Activated CD4-positive, alpha-beta T cell treated with anti-CD3 and anti-CD28 coated beads, Interleukin-2, amount 50 U/mL, for 4 hours (primary cell): Measurements from ENCODE around the gene DBR1.

Experiments used
- DNase-seq, 2 experiments: peaks; one replicate each; pipeline ENCODE4 v3.0.0-alpha.2; 2020

The DBR1 gene, protein sequence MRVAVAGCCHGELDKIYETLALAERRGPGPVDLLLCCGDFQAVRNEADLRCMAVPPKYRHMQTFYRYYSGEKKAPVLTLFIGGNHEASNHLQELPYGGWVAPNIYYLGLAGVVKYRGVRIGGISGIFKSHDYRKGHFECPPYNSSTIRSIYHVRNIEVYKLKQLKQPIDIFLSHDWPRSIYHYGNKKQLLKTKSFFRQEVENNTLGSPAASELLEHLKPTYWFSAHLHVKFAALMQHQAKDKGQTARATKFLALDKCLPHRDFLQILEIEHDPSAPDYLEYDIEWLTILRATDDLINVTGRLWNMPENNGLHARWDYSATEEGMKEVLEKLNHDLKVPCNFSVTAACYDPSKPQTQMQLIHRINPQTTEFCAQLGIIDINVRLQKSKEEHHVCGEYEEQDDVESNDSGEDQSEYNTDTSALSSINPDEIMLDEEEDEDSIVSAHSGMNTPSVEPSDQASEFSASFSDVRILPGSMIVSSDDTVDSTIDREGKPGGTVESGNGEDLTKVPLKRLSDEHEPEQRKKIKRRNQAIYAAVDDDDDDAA

DNA sequence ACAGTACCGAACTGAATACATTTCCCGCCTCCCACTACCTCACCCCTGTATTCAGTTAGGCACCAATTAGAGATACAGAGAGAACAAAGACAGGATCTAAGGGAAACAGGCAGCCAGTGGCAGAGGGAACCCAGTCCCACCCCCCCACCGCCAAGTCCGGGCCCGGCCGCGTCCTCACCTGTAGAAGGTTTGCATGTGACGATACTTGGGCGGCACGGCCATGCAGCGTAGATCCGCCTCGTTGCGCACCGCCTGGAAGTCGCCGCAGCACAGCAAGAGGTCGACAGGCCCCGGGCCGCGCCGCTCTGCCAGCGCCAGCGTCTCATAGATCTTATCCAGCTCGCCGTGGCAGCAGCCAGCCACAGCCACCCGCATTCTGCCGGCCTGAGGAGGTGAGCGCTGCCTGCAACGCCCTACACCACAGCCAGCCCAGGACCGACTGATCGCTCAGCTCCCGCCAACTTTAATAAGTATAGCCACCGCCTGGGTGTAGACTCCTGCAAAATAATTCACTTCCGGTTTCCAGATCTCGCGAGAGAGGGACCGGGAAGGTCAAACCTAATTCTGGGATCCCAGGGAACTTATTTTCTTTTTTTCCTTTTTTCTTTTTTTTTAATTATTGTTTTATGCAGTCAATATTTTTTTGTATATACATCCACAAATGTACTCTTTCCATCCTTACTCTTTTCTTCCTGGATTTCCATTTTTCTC, at the start of gene DBR1:
TSS of gene DBR1 (minus strand) at position 501 of the 711 bp plus-strand sequence. CDS start at position 375, 126 bp downstream.
- peak; percentile 66 for DNase-seq

DNA sequence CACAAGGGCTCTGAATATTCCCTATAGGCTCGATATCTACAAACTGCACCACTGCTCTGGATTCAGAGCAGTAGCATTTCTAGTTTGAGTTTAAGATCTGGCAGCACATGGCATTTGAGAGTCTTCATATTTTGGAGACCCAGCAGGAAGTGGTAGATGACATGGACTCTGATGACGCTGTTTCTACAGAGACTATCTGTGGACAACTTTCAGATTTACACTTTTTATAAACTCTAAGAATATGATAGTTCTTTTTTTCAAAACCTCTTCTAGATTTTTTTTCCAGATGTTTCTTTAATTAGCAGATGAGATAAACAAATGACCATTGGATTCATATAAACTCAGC, 48.2 kb upstream of the DBR1 start:
- no peak for DNase-seq

DNA sequence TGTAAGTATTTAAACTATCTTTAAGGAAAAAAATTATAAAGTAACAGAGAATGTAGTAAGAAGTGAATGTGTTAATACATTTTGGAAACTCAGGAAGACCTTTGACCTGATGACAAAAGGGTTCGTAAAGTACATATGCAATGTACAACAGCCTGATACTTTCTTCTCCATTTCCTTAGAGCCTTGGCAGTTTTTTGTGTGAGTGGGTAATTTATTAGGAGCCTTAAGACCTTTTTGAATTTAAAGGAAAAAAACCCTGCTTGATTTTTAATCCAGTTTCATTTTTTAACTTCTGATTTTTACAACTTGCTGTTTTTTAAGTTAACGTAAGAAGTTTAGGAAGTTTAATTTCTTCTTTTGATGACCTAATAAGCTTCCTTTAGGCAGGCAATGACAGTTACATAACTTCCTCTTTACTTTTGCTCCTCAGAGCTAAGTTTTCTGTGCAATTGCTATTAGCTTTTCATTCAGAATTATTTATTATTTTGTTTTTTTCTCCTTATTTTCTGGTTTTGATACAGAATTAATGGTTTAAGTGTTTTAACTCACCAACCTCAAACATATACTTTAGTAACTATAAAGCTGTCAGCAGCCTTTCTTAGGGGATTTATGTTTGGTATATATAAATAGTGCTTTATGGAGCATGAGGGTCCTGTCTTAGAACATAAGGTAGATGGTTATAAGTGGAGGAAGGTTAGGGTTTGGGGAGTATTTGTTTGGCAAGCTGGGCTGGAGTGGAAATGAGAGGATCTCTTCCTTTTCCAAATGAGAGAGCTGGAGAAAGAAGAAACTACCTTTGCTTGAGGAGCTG, 47.6 kb upstream of the DBR1 start:
- DNase-seq, result no peak

DNA sequence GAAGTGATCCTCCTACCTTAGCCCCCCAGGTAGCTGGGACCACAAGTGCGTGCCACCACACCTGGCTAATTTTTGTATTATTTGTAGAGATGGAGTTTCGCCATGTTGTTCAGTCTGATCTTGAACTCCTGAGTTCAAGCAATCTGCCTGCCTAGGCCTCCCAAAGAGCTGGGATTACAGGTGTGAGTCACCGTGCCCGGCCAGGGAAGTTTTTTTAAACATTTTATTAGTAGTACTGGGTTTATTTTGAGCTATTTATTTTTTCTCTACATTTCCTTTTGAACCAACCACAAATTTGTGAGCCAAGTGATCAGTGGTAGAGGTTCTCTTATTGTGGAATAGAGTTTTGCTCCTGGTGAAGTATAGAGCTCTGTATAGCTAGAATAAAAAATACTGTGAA, 46.1 kb upstream of the DBR1 start:
- no peak for DNase-seq

DNA sequence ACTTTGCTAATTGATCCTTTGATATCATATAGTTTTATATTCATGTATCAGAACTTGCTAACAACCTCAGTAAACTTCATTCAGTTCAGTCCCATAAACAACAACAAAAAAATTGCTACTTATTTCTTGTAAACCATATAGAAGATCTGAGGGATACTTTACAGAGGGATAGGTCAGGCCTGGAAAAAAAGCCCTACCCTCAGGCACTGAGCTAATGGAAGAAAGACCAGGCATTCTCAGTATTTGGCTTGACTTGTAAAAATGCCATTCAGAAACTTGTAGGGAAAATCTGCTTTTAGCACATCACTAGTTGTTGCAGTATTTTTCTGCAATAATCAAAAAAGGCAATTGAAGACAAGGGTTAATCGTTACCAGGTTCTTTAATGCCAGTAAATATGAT, 45.5 kb upstream of the DBR1 start:
- no peak for DNase-seq

DNA sequence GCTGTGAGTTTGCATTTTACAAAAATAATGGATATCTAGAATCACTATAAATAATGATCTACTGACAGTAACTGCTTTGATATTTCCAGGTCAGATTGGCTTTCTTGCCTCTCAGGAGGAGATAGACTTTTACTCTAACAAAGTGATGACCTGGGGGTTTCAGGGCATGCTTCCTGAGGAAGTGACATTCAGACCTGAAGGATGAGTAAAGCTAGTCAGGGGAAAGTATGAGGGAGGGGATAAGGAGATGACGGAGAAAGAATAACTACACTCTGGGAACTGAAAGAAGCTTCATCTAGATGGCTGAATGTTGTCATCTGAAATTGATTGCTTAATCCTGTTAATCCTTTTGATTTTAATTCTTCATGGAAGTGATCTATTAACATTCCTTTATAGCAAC, 44.5 kb upstream of the DBR1 start:
- DNase-seq, result no peak

DNA sequence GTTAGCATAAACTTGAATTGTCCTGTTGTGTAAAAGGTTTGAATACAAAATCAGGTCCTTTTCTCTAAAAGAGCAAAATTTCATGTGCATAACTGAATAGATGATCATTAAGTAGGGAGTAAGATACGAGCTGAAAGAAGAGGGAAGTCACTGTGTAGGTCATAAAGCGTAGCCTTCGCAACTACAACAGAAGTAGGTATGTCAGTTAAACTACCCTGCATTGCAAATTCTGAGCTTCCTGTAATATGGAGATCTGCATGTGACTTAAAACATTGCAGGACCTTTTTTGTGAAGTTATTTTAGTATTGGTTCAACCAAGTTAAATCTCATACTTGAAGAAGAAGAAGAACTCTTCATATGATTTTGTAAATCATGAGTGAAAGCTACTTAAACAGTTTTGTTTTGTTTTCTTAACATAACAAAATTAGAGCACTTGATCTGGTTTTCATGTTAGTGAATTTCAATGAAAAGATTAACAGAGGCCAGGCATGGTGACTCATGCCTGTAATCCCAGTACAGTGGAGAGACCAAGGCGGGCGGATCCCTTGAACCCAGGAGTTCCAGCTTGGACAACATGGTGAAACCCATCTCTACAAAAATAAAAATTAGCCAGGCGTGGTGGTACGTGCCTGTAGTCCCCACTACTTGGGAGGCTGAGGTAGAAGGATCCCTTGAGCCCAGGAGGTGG, 38.8 kb upstream of the DBR1 start:
- DNase-seq, result no peak

DNA sequence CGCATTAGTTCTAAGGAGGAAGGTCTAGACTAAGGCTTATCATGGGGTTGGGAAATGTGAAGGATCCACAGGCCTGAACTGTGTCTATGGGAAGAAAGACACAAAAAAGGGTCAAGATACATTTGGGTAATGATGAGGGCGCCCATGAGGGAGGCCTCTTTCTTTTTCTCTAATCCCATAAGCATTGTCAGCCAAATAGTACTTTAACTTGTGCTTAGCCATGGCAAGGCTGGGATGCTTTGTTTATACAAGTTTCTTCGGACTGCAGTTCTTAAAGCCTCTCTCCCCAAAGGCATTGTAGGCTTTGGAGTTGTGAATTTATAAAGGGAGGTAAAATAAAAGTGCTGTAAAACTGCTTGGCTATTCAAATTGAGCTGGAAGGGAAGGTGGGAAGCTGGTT, 35.8 kb upstream of the DBR1 start:
- DNase-seq, result no peak

DNA sequence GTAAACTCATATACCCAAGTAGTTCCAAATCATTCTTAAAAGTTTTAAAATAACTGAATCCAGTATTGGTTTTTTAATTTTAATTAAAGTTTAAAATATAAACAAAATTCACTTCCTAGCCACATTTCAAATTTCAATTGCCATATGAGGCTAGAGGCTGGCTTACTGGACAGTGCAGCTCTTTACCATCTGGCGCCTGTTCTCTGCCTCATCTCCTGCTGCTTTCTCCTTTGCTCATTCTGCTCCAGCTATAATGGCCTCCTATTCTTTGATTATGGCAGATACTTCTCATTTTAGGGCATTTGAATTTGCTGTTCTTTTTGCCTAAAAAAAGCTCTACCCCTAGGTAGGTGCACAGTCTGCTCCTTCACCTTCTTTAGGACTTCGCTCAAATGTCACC, 31.5 kb upstream of the DBR1 start:
- DNase-seq, result no peak

DNA sequence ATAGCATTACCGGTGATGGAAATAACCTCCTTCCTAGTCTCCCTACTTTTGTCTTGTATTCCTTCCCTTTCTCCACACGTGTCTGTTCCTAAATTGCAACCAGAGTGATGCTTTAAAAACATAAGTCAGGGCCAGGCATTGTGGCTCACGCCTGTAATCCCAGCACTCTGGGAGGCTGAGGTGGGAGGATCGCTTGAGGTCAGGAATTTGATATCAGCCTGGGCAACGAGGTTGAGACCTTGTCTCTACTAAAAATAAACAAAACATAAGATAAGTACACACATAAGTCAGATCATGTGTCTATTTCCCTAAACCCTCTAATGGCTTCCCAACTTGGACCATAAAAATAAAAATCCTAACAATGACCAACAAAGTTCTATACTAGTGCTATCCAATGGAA, 30.8 kb upstream of the DBR1 start:
- no peak for DNase-seq

DNA sequence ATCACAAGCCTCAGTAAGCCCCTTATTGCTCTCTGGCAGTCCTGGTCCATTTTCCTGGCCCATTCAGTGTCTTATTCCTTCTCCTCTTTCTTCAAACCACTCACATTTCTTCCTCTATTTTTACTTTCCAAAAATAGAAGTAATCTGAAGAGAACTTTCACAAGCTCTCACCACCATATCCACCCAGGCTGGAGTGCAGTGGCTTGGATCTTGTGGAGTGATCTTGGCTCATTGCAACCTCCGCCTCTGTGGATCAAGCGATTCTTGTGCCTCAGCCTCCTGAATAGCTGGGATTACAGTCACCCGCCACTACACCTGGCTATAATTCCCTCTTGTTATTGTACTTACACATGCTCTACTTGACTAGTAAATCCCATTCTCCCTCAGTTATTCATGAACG, 29.2 kb upstream of the DBR1 start:
- DNase-seq, result no peak

DNA sequence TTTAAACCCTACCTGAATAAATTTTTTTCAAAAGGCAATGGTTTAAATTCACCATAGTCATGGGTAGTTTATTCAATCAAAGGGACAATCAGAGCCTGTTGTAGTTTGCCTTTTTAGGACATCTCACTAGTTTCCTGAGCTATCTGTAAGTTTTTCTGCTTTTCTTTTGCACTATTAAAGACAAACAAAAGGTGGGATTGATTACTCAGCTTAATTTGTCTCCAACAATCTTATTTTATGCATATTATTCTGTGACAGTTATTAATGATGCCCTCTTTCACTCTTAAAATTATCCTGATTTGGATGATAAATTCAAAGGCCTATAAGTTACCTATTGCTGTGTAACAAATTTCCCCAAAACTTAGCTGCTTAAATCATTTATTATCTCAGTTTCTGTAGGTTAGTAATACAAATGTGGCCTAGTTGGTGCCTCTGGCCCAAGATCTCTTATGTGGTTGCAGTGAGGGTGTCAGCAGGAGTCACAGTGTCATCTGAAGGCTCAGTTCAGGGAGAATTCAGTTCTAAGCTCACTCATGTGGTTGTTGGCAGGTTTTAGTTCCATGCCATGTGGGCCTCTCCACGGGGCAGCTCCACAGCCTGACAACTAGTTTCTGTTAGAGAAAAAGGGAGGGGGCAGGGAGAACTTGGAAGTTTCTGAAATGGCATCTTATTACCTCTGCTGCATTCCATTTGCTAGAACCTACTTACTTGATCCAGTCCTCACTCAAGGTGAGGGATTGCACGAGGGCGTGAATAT, 28.4 kb upstream of the DBR1 start:
- no peak for DNase-seq

DNA sequence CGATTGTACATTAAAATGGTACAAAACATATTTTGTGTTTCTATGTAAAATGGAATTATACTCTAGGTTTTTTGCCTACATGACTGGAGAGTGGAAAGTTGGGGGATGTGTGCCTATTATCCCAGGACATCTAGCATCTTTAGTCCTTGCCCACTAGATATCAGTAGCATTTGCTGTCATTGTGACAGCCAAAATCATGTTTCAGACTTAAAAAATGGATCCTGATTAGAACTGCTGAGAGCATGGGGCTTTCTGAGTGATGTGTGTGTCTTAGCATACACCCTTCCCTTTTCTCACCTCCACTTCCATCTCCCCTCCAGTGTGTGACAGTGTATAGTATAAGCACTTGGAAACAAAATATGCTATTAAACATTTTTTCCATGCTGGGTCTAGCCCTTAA, 25.7 kb upstream of the DBR1 start:
- DNase-seq, result no peak

DNA sequence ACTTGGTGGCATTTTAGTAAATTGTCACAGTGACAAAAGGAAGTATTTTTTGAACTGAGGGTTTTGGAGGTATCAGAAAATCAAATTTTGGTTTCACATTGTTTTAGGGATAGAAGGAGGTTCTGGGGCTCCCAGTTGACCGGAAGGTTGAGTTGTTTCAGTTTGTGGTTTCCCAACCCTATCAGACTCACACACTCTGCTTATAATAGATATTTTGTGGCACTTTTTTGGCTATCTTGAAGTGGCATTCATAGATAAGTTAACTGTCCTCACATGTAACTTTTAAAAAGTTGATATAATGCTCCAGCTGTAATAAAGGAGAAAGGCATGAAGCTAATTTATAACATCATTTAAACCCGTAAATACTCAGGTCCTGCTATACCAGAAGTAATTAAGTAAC, 25.1 kb upstream of the DBR1 start:
- DNase-seq, result no peak

DNA sequence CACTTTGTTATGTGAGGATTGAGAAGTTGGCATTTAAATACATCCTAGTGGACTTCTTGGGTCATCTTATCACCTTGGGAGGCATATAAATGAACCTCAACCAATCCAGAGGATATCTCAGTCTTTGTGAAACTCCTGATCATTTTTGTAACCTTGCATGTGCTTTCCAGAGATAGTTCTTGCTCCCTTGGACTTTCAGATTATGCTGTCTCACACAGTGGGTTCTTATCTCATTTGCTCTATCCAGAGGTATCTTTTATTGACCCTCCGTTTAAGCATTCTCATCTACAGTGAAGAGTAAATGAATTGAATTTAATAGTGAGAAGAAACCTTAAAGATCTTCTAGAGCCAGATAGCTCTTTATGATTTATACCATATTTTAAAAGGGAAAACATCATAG, 22.8 kb upstream of the DBR1 start:
- no peak for DNase-seq

DNA sequence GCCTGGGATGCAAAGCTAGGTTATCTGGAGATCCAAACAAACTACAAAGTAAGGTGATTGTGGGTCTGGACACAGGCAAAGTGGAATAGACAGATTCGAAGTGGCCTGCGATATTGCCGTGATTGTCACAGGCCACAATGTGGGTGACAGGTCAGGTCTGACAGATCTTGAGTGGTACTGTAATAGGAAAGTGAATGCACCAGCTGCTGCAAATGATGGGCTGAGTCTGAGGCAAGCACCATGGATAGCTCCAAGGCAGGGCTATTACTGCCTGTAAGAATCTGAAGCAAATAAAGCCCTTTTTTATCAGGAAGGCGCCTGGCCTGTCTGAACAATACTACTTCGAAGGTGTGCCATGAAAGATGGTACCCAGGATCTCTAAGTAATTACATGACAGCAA, 22.3 kb upstream of the DBR1 start:
- no peak for DNase-seq

DNA sequence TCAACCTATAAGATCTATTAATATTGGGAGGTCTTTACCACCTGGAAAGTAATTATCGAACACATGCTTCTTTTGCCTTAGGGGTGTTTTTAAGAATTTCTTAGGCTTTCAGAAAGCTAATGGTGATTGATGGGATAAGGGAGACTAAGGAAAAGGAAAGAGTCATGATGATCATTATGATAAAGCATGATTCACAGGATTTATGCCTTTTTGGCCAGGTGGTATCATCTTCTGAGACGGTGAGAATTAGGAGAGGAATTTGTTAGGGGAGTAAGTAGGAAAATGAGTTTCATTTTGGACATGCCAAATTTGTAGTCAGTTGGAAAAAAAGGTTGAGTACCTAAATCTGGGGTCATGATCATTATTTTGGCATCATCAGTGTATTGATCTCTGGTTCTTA, 21.3 kb upstream of the DBR1 start:
- DNase-seq, result no peak

DNA sequence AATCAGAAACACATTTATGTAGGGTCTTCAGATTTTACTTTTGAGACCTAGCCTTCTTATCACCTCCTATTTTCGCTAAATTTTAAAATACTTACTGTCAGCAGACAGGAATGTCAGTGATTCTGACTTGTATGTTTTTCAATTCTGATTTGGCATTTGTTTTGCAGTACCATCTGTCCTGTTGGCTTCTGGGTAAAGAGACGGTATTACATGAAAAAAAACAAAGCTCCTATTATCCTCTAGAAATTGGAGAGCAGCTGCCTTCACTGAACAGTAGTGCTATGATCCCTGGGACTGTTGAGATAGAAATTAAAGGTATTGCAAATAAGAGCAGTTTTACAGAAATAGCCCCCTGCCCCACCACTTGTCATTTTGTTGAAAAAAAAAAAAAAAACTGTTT, 20.8 kb upstream of the DBR1 start:
- DNase-seq, result no peak

DNA sequence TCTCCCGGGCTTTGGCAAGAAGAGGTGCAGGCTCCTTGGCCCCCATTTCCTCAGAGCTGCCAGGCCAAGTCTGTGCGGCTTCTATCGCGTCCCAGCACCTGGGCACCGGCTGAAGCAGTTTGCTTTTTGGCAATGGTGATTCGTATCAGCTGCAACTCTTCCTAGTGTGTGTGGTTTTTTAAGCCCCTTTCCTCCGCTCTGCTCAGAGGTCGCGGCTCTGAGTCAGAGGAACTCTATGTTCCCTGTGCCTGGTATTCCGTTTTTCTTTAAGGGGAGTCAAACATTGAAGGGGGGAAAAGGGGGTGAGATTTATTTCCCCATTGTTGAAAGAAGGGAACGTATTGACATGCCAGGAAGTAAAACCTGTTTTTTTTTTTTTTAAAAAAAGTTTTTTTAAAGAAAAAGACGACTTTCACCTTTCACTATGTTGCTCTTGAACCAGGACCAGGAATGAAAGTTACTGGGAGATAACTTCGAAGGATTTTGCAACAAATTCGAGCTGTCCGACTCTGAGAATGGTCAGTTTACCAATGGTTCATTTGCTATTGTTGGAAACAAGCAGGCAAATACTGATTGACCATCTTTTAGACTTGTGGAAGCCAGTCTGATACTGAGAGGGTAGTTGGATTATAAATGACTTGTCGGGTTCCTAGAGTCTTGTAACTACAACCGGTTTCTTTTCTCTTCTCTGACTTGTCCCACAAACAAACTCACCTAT, 13.5 kb upstream of the DBR1 start:
- DNase-seq, result peak in 1 of 2 experiments; percentile 4

DNA sequence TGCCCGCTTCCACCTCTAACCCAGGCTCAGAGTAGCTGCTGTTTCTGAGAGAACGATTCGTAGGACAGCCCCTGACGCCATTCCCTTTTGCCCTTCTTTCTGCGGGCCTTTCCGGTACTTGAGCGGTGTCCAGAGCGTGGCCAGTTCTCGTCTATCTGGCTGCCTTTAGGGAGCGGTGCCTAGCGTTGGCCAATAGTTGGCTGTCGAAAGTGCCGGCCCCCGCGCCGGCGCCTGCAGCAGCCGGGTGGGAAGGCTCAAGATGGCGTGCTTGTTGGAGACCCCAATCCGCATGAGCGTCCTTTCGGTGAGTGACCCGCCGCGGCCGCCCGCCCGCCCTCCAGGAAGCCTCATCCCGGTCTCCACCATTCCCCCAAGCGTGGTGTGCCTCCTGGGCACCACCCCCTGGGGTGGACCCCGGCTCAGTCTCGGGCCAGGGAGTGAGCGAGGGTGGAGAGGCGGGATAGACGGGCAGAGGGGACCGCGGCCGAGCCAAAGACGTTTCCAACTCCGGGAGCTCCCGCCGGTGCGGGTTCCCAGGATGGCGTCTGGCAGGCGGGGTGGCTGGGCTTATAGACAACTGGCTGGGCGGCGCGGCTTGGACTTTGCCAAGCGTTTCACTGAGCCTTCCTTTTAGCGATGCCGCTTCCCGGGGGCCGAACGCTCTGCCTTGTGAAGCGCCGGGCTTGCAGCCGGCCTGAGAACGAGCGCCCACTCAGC, 12.7 kb upstream of the DBR1 start, which contains the start of gene ARMC8:
TSS of gene ARMC8 (plus strand) at position 6 of the 717 bp plus-strand sequence. CDS start at position 260, 254 bp downstream.
- peak in 1 of 2 experiments; percentile 12 for DNase-seq
